Left lung (tissue), 10 donors: Measurements from ENCODE around the gene HSFX3. TPM values are rescaled to one million over a fixed set of nuclear protein-coding genes. Genes with fewer than 3 reads are reported as not detected.
"Not testable (repeated sequence)": the region's sequence is repeated elsewhere in the genome, so short reads cannot be mapped to it uniquely, and the experiment has no call there.

Experiments
- ATAC-seq: fragments of 200-7000 bp; cut with Tn5 transposase; one replicate; pipeline ENCODE4 v1.9.1; 2020; ENCODE audit warnings: moderate library complexity
- DNase-seq, 4 donors: peaks; one replicate each; pipeline ENCODE4 v3.0.0-alpha.2; 2013 to 2020
- H3K27ac ChIP-seq, 2 donors: fragments of 200-600 bp; sonication (generic) in 1 of 2; one replicate each; pipeline versions ENCODE4 v1.5.0 to v1.8.0; 2020 to 2021
- H3K27me3 ChIP-seq, 2 donors: fragments of 200-600 bp; sonication (generic) in 1 of 2; one replicate each; pipeline versions ENCODE4 v1.5.0 to v1.8.0; 2020 to 2021
- H3K36me3 ChIP-seq, 2 donors: fragments of 200-600 bp; sonication (generic) in 1 of 2; one replicate each; pipeline versions ENCODE4 v1.5.0 to v1.8.0; 2020 to 2021
- H3K4me1 ChIP-seq, 2 donors: fragments of 200-600 bp; one replicate each; pipeline ENCODE4 v1.8.0; 2021
- H3K4me3 ChIP-seq, 2 donors: fragments of 200-600 bp; sonication (generic) in 1 of 2; one replicate each; pipeline versions ENCODE4 v1.5.0 to v1.8.0; 2020 to 2021; ENCODE audit warnings: mild to moderate bottlenecking in 1 of 2
- H3K9me3 ChIP-seq, 2 donors: fragments of 200-600 bp; sonication (generic) in 1 of 2; one replicate each; pipeline versions ENCODE4 v1.5.0 to v1.8.0; 2020 to 2021
- intact Hi-C, 2 donors: fragments of 100-400 bp; cut with DNase I; formaldehyde crosslinking; loops; one replicate each; pipeline versions ENCODE4 v1.11.2 to v1.14.2; 2022
- polyA plus RNA-seq, 6 donors: library from polyadenylated mRNA; unstranded; fragments of 120-200 nt; gene quantifications; one replicate each; pipeline ENCODE4 v1.2.1, GENCODE V29; 2013; ENCODE audit not compliant: insufficient read length in 6 of 6
- total RNA-seq, 2 donors: library from RNA; stranded (reverse); fragmentation: NEBNext Ultra II Directional; extraction: Animal tissue kit (Norgen Biotek cat#: 25700); gene quantifications; one replicate each; pipeline ENCODE4 v1.2.1, GENCODE V29; 2021
- TF ChIP-seq, protein P1 (sequence below), 2 donors: fragments of 200-600 bp; sonication (generic) in 1 of 2; IDR thresholded peaks; one replicate each; pipeline versions ENCODE4 v1.5.0 to v1.8.0; 2021; ENCODE audit warnings: antibody characterized with exemption in 2 of 2
- donor health status: DM: no; HTN: yes; CAD: no.
- donor health status: DM: no; HTN: no; CAD: no.

HSFX3 gene
- total and polyA plus RNA-seq, 8 donors, result not detected

DNA sequence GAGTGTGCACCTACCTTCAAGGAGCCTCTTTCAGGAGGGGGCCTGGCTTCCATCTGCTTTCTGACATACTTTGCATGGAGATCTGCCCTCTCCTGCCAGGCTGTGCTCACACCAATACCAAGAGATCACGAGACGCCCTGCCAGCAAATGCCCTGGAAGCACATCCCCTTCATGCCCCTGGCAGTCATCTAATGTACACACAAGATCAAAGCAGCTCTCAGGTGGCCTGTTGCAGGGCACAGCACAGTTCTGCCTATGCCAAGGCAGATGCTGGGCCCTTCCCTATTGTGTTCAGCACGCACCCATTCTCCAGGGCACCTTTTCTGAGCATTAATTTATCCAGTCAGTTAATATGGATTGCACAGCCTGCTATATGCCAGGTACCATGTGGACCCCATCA lies 16.9 kb downstream of the HSFX3 start:
- intact Hi-C loops, H3K4me3 ChIP-seq, H3K36me3 ChIP-seq, H3K27me3 ChIP-seq, H3K9me3 ChIP-seq, H3K27ac ChIP-seq, H3K4me1 ChIP-seq, ATAC-seq, DNase-seq: not testable (repeated sequence)

DNA sequence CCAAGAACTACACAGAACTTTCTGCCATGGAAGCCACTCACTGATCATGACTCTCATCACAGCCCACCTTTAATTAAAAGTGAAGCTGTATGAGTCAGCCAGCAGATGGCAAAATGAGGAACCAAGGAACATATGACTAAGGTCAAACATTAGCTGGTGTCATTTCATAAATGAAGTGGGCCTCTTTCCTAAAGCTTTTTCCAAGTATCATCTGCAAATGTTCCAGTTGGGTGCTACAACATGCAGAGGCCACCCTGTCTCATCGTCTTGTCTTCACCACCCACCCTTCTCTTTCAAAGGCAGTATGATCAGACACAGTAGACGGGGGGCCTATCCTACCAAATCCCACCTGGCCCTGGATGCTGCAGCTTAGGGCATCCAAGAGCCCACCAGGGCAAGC lies 18.1 kb downstream of the HSFX3 start:
- DNase-seq, result no peak
- intact Hi-C loops, result no loop called here
- Histone ChIP-seq H3K4me1 (no peaks in the 10 kb centered on the region), H3K36me3 (no peaks in the 10 kb centered on the region), H3K27me3 (no peaks in the 10 kb centered on the region), H3K9me3 (no peaks in the 10 kb centered on the region), H3K4me3 (no peak overlapping the region), H3K27ac (no peak overlapping the region)
- TF ChIP-seq, protein P1, sequence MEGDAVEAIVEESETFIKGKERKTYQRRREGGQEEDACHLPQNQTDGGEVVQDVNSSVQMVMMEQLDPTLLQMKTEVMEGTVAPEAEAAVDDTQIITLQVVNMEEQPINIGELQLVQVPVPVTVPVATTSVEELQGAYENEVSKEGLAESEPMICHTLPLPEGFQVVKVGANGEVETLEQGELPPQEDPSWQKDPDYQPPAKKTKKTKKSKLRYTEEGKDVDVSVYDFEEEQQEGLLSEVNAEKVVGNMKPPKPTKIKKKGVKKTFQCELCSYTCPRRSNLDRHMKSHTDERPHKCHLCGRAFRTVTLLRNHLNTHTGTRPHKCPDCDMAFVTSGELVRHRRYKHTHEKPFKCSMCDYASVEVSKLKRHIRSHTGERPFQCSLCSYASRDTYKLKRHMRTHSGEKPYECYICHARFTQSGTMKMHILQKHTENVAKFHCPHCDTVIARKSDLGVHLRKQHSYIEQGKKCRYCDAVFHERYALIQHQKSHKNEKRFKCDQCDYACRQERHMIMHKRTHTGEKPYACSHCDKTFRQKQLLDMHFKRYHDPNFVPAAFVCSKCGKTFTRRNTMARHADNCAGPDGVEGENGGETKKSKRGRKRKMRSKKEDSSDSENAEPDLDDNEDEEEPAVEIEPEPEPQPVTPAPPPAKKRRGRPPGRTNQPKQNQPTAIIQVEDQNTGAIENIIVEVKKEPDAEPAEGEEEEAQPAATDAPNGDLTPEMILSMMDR (IDR thresholded peaks at IDR 0.05), result no peak
- ATAC-seq, result no peak

DNA sequence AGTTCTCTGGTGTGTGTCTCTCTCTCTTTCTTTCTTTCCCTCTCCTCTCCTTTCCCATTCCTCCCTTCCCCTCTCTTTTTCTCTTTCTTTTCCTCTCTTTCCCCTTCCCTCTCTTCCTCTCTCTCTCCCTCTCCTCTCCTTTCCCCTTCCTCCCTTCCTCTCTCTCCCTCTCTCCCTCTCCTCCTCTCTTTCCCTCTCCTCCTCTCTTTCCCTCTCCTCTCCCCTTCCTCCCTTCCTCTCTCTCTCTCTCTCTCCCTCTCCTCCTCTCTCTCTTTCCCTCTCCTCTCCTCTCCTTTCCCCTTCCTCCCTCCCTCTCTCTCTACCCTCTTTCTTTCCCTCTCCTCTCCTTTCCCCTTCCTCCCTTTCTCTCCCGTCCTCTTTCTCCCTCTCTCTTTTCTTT lies 21.3 kb downstream of the HSFX3 start:
- no peak overlapping the region for H3K27ac ChIP-seq
- TF ChIP-seq, protein P1 (IDR thresholded peaks at IDR 0.05), result no peak
- no peaks in the 10 kb centered on the region for H3K9me3 ChIP-seq
- H3K36me3 ChIP-seq, result no peaks in the 10 kb centered on the region
- no peaks in the 10 kb centered on the region for H3K27me3 ChIP-seq
- no peak for ATAC-seq
- no peak overlapping the region for H3K4me3 ChIP-seq
- H3K4me1 ChIP-seq, result no peaks in the 10 kb centered on the region
- no peak for DNase-seq
- intact Hi-C loops, result no loop called here

DNA sequence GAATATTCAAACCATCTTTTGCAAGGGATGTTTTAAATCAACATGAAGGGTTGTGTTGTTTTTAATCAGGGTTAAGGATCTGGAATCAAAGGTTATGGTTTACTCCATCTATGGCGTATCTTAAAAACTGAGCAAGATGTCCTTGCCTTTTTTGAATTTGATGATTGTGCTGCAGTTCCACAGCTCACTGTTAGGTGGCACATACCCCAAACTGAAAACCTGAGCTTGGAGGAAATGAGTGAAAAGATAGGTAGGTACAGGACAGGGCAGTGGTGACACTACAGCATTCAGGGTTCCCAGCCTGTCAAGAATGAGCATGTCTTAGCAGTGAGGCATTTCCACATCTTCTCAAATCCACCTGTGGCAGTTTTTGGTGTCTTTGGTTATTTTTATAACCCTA lies 22.0 kb downstream of the HSFX3 start:
- no peaks in the 10 kb centered on the region for H3K9me3 ChIP-seq
- no peaks in the 10 kb centered on the region for H3K27me3 ChIP-seq
- TF ChIP-seq, protein P1 (IDR thresholded peaks at IDR 0.05), result peak; percentile 24 to 33
- H3K27ac ChIP-seq, result no peak overlapping the region
- no peak for DNase-seq
- intact Hi-C loops, result no loop called here
- H3K4me1 ChIP-seq, result no peaks in the 10 kb centered on the region
- no peaks in the 10 kb centered on the region for H3K36me3 ChIP-seq
- ATAC-seq, result peak; percentile 49
- H3K4me3 ChIP-seq, result no peak overlapping the region

DNA sequence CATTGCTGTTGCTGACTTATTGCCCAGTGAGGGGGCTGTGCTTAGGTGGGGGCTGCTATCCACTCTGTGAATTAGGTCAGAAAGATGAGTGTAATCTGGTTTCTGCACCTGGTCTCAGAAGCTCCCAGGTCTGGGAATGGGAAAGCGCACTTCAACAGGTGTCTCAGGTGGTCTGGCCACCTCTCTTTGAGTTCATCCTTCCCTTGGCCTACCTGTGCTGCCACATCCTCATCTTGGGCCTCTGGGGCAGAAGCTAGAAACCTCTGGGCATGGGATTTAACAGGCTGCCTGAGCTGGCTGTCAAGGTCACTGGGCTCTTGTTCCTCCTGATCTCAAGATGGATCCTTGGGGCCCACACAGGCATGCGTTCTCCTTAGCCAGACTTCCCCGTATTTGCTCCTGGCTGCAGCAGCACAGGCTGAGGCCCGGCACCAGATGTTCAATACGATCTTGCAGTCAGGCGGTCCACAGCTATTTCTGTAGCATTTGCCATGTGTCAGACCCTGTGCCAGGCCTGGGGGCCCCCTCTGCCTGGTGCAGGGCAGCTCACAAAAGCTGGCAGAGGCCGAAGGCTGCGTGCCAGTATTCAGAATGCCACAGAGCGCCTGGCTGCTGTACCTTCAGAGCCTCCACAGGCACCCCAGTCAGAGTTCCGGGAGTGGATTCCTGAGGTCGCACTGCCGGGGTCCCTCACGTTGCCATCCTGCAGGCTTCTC lies 23.2 kb downstream of the HSFX3 start:
- intact Hi-C loops, H3K9me3 ChIP-seq, H3K4me3 ChIP-seq, H3K27me3 ChIP-seq, H3K36me3 ChIP-seq, H3K4me1 ChIP-seq, ATAC-seq, DNase-seq: not testable (repeated sequence)
- peak overlapping the region in 1 of 2 donors; percentile 77 for H3K27ac ChIP-seq

DNA sequence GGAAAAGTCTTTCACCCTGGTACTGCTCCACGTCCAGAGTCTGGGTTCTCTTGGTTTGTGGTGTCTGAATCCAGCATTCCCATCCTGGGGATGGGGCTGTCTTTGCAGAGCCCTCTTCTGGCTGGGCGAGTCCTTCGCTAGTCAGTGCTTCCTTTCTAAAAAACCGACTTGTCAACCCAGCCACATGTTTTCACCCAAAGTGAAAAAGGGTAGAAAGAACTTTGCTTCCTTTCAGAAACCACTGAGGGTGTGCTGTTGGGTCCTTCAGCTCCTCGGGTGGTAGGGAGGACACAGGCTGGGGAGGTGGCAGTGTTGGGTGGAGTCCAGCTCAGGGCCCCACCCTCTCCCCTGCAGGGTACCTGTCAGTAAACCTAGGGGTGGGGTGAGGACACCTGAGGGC lies 23.8 kb downstream of the HSFX3 start:
- ATAC-seq, result peak; percentile 24
- H3K9me3 ChIP-seq, H3K4me3 ChIP-seq, H3K4me1 ChIP-seq, DNase-seq, intact Hi-C loops, H3K27me3 ChIP-seq, H3K36me3 ChIP-seq: not testable (repeated sequence)
- H3K27ac ChIP-seq, result peak overlapping the region in 1 of 2 donors; percentile 77

DNA sequence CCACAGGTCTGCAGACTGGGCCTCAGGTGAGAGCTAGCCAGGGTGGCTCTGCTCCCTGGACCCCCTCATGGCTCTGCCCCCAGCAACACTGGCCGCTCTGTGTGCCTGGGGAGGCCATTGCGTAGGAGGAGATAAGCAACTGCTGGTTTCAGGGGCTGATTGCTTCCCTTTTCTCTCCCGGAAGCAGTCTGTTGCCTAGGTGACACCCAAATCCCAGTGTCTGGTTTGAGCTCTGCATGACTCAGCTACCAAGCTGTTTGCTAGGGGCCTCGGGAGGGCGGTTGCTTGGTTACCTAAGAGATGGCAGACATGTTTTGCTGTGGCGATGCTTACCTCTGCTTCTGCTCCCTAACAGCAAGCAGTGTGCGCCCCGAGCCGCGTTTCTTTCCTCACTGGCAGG lies 24.3 kb downstream of the HSFX3 start:
- peak in 3 of 4 donors; percentile 33 to 60 (median 55) for DNase-seq
- intact Hi-C loops, result not testable (repeated sequence)

More for the DNA sequence above, 24.3 kb downstream of the HSFX3 start:
- H3K4me3 ChIP-seq, H3K9me3 ChIP-seq, H3K36me3 ChIP-seq, H3K27me3 ChIP-seq, H3K4me1 ChIP-seq: not testable (repeated sequence)
- peak overlapping the region in 1 of 2 donors; percentile 77 for H3K27ac ChIP-seq
- peak; percentile 85 for ATAC-seq
